ENCODE results near the gene JOSD1.

Gene JOSD1

DNA sequence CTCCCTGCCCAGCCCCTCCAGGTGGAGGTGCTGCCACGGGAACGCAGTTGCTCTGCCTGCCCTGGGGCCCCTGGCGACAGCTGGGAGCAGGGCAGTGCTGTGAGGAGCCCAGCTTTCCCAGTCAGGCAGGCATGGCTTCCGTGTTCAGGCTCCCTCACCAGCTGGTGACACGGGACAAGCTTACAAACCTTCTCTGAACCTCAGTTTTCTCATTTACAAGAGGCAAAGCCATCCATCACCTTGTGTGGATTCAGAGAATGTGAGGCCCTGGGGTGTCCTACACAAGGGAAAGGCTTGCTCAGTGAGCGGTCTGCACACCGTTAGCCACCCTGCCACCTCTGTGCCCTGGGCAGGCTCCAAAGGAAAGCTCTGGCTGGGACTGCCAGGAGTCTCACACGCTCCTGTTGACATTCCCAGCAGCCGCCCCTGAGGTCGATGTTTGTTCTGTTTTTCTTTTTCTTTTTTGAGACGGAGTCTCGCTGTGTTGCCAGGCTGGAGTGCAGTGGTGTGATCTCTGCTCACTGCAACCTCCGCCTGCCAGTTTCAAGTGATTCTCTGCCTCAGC, 31.6 kb upstream of the JOSD1 start:
- no peak for DNase-seq

DNA sequence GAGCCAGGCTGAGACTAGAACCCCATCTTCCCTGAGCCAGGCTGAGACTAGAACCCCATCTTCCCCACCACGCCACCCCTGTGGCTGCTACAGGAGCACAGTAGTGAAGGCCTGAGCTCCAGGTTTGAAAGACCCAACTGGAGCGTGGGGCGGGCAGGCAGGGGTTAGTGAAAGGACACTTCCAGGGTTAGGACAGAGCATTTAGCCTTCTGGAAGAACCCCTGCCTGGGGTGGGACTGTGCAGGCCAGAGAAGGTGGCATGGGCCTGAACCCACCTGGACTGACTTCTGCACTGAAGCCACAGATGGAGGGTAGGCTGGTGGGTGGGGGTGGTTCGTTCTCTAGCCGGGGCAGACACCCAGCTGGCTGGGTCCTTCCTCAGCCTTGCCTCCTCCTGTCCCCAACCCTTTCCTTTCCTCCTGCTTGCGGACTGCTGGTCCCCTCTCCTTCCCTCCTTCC, 31.0 kb upstream of the JOSD1 start:
- no peak for DNase-seq

DNA sequence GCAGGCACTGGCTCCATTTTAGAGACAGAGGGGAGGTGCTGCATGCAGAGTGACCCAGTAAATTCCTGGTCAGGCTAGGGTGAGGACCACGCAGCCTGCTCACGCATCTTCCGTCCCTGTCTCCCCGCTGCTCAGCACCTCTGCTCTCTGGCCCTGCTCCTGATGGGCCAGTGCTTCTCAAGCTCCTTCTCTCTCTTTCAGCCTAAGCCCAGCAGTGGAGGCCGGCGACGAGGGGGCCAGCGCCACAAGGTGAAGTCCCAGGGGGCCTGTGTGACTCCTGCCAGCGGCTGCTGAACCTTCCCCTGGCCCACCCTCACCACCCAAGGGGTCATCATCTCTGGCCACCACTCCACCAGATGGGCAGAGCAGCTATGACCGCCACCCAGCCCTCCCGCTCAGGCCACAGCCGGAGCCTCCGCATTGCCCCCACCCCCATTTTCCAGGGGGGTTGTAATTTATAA, 29.7 kb upstream of the JOSD1 start:
- DNase-seq: no peak

DNA sequence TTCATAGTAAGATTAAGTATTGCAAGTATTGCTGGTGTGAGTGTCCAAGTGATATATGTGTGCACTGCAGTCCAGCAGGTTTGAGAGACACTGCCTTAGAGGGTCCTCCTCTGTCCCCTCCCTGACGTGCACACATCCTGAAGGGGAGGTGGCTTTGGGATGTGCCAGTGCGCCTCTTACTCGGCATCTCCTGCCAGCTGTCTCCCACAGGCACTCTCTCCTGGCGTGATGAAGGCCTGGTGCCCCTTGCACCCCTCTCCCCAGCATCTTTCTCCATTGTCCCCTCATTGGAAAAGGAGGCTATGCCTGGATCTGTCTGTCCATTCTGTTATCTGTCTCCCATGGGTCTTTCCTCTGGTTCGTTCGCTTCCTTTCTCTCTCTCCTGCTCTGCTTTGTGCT, 29.2 kb upstream of the JOSD1 start:
- no peak for DNase-seq

DNA sequence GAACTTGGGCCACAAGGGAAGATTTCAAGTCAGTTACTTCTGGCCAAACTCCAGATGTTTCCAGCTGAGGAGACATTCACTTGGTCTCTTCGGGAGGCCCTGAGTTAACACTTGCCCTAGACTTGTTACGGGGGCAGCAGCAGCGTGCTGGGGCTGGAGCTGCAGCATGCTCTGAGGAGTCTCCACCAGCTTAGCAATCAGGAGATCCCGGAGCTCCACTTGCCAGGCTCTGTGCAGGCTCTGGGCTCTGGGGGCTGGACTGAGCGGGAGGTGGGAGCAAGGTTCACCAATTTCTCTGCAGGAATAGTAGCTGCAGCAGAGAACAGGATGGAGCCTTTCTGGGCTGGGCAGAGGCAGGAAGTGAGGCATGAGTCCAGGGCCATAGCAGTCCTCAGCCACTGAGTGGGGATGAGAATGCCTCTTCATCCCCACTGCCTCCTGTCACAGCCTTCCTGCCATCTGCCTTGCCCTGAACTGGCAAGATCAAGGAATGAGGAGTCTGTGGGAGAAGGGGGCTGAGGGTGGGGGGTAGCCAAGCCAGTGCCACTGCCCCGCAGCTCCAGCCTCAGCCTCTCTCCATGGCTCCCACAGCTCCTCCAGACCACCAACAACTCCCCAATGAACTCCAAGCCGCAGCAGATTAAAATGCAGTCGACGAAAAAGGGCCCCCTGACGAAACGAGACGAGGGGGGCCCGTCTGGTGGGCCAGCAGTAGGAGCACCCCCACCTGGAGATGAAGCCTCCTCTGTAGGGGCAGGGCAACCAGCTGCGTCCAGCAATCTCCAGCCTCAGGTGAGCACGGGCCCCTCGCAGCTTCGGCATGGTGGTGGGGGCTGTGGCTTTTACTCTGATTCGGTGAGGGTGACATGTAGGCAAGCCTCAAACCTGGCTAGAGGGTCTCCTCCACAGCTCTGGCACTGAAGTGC, 28.4 kb upstream of the JOSD1 start:
- DNase-seq: no peak

DNA sequence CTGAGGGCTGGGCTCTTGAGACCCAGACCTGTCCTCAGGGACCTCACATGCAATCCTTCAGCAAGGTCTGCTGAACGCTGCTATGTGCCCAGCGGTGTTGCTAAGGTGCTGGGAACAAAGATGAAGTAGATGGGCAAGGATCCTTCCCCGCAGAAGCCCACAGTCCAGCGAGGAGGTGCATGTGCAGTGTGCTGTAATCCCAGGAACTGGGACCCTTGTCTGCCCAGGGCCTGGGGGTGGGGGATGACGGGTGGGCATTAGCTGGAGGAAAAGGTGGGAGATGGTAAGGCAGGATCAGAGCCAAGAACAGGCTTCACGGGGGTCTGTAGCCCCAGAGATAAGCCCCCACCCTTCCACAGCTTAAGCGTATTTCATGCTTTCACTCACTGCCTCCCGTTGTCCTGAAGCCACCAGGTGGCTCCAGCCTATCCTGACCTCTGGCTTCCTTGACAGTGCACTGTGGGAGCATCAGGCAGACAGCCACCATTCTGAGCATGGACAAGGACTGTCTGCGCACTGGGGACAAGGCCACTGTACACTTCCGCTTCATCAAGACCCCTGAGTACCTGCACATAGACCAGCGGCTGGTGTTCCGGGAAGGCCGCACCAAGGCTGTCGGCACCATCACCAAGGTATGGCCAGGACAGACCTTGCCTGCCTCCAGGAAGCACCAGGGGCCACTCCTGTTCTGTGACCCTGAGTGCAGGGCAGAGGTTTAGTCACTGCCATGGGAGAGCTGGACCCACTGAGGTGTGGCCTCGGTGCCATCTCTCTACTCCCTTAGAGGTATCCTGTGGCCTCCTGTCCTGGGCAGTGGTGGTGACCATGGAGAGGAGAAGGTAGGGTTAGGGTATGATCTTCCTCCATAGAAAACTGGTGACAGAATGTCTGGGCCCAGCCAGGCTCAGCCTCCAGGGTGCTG, 27.0 kb upstream of the JOSD1 start:
- DNase-seq: no peak

DNA sequence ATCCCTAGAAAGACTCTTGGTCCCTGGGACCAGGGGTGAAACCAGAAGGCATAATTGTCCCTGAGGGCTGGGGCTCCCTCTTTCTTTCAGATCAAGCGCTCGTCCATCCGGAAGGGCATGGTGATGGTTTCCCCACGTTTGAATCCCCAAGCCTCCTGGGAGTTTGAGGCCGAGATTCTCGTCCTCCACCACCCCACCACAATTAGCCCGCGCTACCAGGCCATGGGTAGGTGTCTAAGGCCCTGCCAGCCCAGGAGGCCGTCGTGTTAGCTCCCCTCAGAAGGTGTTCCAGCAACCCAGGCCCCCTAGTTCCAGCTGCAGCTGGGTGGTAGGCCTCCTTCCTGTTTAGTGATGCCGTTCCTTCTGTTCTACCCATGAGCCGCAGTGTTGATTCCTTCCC, 26.4 kb upstream of the JOSD1 start:
- DNase-seq: no peak

DNA sequence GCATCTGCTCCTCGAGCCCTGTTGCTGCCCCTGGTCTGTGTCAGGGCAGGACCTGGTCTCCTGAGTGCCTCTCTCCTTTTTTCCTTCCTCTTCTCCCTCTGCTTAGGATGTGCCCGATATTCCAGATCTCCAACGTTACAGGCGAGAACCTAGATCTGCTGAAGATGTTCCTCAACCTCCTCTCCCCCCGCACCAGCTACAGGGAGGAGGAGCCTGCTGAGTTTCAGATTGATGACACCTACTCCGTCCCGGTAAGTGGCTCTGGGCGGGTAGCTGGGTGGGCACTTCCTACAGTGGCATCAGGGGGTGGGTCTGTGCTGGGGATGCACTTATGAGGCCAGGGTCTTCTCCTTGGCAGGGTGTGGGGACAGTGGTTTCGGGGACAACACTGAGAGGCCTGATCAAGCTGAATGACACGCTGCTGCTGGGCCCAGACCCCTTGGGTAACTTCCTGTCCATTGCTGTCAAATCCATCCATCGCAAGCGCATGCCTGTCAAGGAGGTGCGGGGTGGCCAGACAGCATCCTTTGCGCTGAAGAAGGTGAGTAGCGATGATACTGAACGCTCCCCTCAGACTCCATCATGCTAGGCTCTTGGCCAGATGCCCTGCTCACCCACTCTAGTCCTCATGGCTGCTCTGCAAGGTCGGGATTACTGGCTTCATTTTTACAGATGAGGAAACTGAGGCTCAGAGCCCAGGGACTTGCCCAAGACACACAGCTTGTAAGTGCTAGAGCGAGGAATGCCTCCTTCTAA, 25.3 kb upstream of the JOSD1 start:
- DNase-seq: no peak

DNA sequence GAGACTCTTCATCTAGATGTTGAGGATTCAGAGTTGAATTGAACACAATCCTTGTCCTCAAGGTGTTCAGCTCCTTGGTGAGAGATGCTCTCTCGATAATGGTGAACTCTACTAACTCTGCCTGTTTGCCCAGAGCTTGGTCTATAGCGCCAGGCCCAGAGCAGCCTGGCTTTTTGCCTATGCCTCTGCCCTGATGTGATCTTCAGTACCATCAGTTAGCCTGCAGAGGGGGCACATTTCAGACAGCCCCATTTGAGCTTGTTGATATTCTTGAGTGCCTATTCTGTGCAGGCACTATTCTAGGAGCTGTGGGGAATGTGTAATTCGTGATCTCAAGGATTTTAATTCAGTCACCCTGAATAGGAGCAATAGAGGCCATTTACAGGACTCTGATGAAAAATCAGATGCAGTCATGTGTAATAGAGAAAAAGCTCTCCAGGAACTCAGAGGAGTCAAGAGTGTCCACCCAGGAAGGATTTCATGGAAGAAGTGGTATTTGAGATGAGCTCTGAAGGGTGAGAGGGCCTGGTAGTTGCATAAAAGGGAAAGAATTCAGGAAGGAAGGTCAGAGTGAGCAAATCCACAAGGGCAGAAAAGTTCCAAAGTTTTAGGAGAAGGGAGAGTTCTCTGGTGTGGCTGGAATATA, 24.3 kb upstream of the JOSD1 start:
- peak; percentile 83 for DNase-seq

DNA sequence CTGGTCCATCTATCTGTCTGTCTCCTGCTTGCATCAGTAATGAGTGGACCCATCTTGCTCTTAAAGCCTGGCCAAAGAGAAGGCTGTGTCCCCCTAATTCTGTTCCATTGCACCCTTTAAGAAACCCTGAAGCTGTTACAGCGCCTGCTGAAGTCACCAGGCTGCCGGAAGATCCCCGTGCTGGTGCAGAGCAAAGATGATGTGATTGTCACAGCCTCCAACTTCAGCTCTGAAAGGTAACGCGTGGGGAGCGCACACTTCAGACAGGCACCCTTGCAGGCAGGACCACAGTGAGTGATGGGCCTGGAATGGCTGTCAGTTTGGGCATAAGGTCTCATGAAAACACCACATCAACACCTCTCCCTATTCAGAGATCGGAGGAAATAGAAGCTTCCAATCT, 23.4 kb upstream of the JOSD1 start:
- DNase-seq: no peak

DNA sequence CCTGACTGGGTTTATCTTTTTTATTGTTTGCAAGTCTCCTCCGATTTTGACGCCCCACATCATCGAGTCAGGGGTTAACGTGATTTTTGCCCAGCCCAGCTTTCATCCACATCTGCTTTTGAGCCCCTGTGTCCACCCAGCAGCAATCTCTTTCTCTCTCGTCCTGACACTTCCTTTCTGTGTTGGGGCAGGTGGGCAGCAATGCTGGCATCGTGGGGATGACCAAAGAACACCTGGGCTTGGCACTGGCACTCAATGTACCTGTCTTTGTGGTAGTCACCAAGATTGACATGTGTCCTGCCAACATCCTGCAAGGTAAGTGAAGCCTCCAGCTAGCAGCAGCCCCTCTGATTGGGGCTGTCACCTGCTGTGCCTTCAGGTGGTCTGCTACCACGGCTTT, 20.8 kb upstream of the JOSD1 start:
- no peak for DNase-seq

DNA sequence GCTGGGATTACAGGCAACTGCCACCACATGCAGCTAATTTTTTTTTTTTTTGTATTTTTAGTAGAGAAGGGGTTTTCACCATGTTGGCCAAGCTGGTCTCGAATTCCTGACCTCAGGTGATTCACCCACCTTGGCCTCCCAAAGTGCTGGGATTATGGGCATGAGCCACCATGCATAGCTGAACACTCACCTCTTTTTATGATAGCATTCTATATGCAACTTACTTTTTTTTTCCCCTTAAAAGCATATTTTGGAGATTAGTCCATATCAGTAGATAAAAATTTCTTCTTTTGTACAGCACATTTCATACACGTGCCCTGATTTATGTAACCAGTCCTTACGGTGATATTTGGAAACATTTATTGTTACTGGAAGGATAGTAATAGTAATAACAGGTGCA, 19.6 kb upstream of the JOSD1 start:
- DNase-seq: no peak

DNA sequence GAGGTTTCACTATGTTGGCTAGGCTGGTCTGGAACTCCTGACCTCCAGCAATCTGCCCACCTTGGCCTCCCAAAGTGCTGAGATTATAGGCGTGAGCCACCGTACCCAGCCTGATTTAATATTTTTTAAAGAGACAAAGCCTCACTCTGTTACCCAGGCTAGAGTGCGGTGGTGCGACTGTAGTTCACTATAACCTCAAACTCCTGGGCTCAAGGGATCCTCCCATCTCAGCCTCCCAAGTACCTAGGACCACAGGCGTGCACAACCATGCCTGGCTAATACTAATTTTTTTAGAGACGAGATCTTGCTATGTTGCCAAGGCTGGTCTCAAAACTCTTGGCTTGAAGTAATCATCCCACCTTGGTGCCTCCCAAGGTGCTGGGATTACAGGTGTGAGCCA, 18.5 kb upstream of the JOSD1 start:
- no peak for DNase-seq

DNA sequence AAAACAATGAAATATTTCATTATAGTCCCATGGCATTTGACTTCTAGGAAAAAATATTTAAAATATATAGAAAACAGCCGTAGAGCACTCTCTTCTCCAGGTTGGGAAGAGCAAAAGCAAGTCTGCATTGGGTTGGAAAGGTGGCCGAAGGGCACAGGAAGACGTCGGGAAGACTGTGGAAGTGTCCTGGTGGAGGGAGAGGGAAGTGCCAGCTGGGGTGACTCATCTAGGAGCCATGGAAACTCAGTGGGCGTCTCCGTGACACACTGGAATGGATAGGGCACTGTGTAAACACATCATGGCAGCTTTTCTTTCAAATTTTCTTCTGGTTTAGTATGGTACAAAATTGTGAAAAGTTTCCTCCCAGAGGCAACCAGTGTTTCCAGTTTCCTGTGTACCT, 17.7 kb upstream of the JOSD1 start:
- DNase-seq: no peak

DNA sequence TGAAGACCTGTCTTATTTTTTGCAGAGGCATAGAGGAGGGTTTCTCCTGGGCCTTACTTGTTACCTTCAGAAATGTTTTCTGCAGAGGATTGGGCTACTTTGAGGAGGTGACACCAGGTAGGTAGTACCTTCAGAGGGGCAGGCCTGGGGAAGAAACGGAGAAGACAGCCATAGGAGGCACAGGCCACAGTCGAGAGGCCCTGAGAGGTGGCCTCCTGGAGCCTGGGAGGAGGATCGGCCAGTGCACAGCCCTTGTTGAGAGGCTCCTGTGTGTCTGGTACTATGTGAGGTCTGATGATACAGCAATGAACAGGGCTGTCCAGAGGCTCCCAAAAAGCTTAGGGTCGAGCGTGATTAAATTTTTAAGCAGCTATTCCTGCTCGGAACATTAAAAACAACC, 16.5 kb upstream of the JOSD1 start:
- DNase-seq: no peak

DNA sequence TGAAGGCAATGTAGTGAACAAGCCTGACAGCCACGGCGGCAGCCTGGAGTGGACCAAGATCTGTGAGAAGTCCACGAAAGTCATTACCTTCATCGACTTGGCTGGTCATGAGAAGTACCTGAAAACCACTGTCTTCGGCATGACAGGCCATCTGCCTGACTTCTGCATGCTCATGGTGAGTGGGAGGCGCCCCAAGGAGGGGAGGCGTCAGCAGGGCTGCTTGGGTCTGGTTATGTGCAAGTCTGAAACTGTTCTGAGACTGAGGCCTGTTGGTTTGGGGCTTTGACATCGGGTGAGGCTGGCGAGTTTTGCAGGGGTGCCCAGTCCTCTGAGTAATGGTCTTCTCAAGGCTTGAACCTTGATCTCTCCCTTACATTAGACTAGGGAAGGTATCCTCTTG, 16.1 kb upstream of the JOSD1 start:
- DNase-seq: no peak

DNA sequence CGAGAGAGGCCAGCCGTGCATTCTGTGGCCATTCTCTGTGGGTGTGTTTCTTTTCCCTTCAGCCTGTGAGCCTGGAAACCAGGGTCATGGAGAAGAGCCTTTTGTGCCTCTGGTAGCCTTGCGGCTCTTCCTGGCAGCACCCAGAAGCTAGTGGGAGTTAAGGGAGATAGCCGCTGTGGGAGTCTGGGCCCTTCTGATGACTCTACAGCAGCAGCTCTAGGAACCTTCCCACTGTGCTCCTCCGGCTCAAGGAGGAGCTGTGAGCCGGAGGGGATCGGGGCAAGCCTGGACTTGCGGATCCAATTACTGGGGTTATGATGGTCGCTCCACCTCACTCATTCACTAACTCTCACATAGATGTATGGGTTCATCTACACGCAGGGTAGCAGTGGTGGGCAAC, 15.5 kb upstream of the JOSD1 start:
- DNase-seq: no peak

DNA sequence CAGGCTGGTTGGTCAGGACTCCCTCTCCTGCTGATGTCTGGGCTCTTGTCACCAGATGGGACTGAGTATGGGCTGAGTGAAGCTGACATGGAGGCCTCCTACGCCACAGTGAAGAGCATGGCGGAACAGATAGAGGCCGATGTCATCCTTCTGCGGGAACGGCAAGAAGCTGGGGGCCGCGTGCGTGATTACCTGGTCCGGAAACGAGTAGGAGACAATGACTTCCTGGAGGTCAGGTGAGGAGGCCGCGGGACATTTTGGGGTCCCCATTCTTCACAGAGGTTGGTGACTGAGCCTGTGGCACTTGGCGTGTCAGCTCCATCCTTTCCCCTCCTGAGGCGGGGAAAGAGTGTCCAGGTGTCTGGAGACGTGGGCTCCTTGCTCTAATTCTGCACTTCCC, 15.1 kb upstream of the JOSD1 start:
- DNase-seq: no peak

DNA sequence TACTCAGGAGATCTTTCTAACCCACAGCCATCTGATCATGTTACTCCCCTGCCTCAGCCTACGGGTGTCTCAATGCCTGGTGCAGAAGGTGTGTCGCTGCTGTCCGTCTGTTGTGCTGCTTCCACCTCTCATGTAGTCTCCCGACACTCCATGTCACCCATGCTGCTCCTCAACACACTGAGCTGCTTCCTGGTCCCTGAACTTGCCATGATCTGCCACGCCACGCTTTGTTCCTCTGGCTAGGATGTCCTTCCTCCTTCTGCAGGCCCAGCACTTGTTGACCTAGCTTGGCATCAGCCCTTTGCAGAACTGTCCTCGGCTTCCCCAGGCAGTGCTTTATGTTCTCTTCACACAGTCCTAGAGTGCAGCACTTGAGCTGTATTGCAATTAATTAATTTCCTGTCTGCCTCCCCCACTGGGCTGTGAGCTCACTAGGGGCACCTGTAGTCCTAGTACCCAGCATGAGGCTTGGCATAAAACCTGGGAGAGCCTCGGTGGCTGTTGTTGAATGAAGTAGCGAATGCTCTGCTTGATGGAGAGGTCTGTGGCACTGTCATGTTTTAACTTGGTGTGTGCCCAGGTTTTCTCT, 14.5 kb upstream of the JOSD1 start:
- DNase-seq: peak; percentile 43

DNA sequence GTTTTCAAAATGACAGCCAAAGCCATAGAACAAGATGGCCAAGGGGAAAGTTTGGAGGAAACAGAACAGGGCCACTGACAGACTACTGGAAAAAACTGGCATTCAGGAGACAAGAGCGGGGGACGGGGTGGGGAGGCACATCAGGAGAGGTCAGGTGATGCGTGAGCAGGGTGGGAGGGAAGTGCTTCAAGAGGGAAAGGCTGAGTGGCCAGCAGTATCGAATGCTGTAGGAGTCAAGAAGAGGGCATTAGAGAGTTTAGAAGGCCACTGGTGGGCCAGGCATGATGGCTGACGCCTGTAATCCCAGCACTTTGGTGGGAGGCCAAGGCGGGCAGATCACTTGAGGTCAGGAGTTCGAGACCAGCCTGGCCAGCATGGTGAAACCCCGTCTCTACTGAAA, 13.2 kb upstream of the JOSD1 start:
- DNase-seq: no peak

DNA sequence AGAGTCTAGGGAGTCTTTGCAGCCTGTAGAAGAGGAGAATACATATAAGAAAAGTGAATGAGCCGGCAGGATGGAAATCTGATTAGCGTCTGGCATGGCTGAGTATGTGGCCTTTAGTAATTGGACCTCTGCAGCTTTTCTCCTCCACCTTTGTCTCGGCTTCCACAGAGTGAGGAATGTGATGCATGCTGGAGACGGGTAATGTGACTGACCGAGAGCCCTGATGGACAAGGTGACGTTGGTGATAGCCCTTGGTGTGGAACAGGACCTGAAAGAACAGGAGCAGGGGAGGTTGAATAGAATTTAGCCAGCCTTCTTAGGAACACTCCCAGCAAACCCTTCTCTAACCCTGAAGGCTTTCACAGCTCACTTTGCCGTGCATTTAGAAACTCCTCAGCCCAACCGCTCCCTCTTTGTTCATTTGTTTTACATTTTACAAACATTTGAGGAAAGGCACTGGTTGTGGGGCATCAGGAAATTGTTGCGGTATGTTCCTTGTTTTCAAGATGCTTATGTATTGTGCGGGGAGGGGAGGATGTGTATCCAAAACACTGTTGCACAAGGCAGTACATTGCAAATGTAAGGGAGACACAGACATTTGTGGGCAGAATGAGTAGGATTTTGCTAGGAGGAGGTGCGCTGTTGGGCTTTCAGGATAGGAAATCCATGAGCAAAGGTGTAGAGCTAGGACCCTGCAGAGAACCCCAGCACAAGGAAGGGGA, 11.9 kb upstream of the JOSD1 start:
- no peak for DNase-seq

Data from hematopoietic multipotent progenitor cell treated with erythropoietin and hydrocortisone succinate and interleukin-3 and kit ligand, for 6 days (in vitro differentiated cells).